H1 (cell line): ENCODE results near the gene KIAA1328.

Experiments
- FOSL1 ChIP-seq: IDR thresholded peaks from 2 replicates; pipeline ENCODE4 v1.6.1; 2011; ENCODE audit warnings: mild to moderate bottlenecking, low read depth, low read length, moderate library complexity; ENCODE audit not compliant: insufficient read depth
- GABPA ChIP-seq: IDR thresholded peaks from 2 replicates; pipeline ENCODE4 v1.6.1; 2011; ENCODE audit warnings: mild to moderate bottlenecking, low read length, moderate library complexity, borderline replicate concordance; ENCODE audit not compliant: insufficient read depth
- MAX ChIP-seq: IDR thresholded peaks from 2 replicates; pipeline ENCODE4 v1.6.1; 2012; ENCODE audit warnings: inconsistent platforms
- SUZ12 ChIP-seq: fragments of 200-600 bp; sonication (generic); IDR thresholded peaks from 2 replicates; pipeline ENCODE4 v1.6.1; 2012; ENCODE audit warnings: mild to moderate bottlenecking, inconsistent platforms, low read length, moderate library complexity, mixed read lengths
- TAF1 ChIP-seq: IDR thresholded peaks from 2 replicates; pipeline ENCODE4 v1.6.1; 2011; ENCODE audit warnings: mild to moderate bottlenecking, low read depth, low read length
- TBP ChIP-seq: IDR thresholded peaks from 2 replicates; pipeline ENCODE4 v1.6.1; 2011; ENCODE audit warnings: low read depth, low read length, improper control_type of control experiment
- TF ChIP-seq, protein P1 (sequence below), 3 experiments: IDR thresholded peaks; 1 replicate in 2 of 3; 2 replicates in 1 of 3; pipeline versions ENCODE4 v1.5.1 to v1.6.1; 2011; ENCODE audit warnings: low read length in 3 of 3, mild to moderate bottlenecking in 3 of 3, inconsistent platforms in 2 of 3, low read depth in 1 of 3, moderate library complexity in 1 of 3; ENCODE audit not compliant: insufficient read depth in 1 of 3; ENCODE audit errors: control extremely low read depth in 1 of 3

DNA sequence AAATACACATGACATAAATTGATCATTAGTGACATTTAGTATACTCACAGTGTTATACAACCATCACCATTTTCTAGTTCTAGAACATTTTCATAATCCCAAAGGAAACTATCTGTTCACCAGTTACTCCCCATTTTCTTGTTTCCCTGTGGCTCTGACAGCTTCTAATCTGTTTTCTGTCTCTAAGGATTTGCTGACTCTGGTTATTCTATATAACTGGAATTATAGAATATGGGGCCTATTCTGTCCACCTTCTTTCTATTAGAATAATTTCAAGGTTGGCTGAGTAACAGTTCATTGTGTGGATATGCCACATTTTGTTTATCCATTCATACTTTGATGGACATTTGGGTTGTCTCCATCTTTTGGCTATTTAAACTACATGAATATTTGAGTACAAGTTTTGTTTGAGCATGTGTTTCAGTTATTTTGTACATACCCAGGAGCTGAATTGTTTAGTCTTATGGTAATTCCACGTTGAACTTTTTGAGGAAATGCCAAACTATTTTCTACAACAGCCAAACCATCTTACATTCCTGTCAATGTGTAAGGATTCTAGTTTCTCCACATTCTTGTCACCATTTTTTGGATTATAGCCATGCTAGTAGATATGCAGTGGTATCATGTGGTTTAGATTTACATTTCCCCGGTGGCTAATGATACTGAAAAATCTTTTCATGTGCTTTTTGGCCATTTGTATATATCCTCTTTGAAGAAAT lies 20.5 kb downstream of the KIAA1328 start:
- TF ChIP-seq TBP, result no peak
- TF ChIP-seq, protein P1, sequence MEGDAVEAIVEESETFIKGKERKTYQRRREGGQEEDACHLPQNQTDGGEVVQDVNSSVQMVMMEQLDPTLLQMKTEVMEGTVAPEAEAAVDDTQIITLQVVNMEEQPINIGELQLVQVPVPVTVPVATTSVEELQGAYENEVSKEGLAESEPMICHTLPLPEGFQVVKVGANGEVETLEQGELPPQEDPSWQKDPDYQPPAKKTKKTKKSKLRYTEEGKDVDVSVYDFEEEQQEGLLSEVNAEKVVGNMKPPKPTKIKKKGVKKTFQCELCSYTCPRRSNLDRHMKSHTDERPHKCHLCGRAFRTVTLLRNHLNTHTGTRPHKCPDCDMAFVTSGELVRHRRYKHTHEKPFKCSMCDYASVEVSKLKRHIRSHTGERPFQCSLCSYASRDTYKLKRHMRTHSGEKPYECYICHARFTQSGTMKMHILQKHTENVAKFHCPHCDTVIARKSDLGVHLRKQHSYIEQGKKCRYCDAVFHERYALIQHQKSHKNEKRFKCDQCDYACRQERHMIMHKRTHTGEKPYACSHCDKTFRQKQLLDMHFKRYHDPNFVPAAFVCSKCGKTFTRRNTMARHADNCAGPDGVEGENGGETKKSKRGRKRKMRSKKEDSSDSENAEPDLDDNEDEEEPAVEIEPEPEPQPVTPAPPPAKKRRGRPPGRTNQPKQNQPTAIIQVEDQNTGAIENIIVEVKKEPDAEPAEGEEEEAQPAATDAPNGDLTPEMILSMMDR (IDR thresholded peaks at IDR 0.05; ENCODE audit: control extremely low read depth in 1 of 3, insufficient read depth in 1 of 3, low read depth in 1 of 3, low read length in 3 of 3), result no peak
- TF ChIP-seq MAX, result no peak
- no peak for TF ChIP-seq TAF1
- TF ChIP-seq SUZ12, result no peak
- TF ChIP-seq FOSL1, result no peak
- TF ChIP-seq GABPA, result no peak
